Central memory CD8-positive, alpha-beta T cell (primary cell): ENCODE measurements around the gene KLHL29.

Source experiments
- ATAC-seq: fragments of 150-1000 bp; cut with Tn5 transposase; replicated peaks from 2 replicates; pipeline ENCODE4 v1.10.0; 2022; ENCODE audit warnings: mild to moderate bottlenecking, moderate FRiP score, moderate number of reproducible peaks; ENCODE audit not compliant: poor library complexity, severe bottlenecking; ENCODE audit errors: extremely low read depth
- DNase-seq, 2 donors: peaks; one replicate each; pipeline ENCODE4 v3.0.0; 2021; ENCODE audit warnings: low spot score in 2 of 2
- H3K27ac Mint-ChIP-seq: one replicate; pipeline ENCODE4 v1.8.0; 2022; ENCODE audit warnings: low read depth, mild to moderate bottlenecking, moderate library complexity, mixed read lengths
- H3K27me3 Mint-ChIP-seq: one replicate; pipeline ENCODE4 v1.8.0; 2022; ENCODE audit warnings: mixed read lengths
- H3K36me3 Mint-ChIP-seq: one replicate; pipeline ENCODE4 v1.8.0; 2022; ENCODE audit warnings: mild to moderate bottlenecking, moderate library complexity, mixed read lengths; ENCODE audit not compliant: insufficient read depth
- H3K4me1 Mint-ChIP-seq: one replicate; pipeline ENCODE4 v1.8.0; 2022; ENCODE audit warnings: mixed read lengths
- H3K4me3 Mint-ChIP-seq: one replicate; pipeline ENCODE4 v1.8.0; 2022; ENCODE audit warnings: mild to moderate bottlenecking, moderate library complexity, mixed read lengths
- H3K9me3 Mint-ChIP-seq: one replicate; pipeline ENCODE4 v1.8.0; 2022; ENCODE audit warnings: mixed read lengths

Gene KLHL29

GRCh38 chr2:23690421-23691105 is 305.6 kb downstream of the KLHL29 start:
- peaks cover 12% of the 10 kb centered on the region for H3K4me1 Mint-ChIP-seq
- ATAC-seq: no peak
- no peaks in the 10 kb centered on the region for H3K9me3 Mint-ChIP-seq
- no peak overlapping the region for H3K27ac Mint-ChIP-seq
- H3K4me3 Mint-ChIP-seq: no peak overlapping the region
- H3K27me3 Mint-ChIP-seq: no peaks in the 10 kb centered on the region
- peaks cover 6% of the 10 kb centered on the region for H3K36me3 Mint-ChIP-seq
- DNase-seq: no peak

- no peak overlapping the region for H3K4me3 Mint-ChIP-seq
- peaks cover 12% of the 10 kb centered on the region for H3K4me1 Mint-ChIP-seq
- no peaks in the 10 kb centered on the region for H3K27me3 Mint-ChIP-seq
- peaks cover 6% of the 10 kb centered on the region for H3K36me3 Mint-ChIP-seq
- ATAC-seq (no peak), DNase-seq (no peak)
- H3K27ac Mint-ChIP-seq: no peak overlapping the region
- no peaks in the 10 kb centered on the region for H3K9me3 Mint-ChIP-seq
Observed at GRCh38 chr2:23691106-23691470, 306.1 kb downstream of the KLHL29 start.

- H3K9me3 Mint-ChIP-seq: no peaks in the 10 kb centered on the region
- DNase-seq (no peak), ATAC-seq (no peak)
- H3K27ac Mint-ChIP-seq: no peak overlapping the region
- H3K36me3 Mint-ChIP-seq: peaks cover 6% of the 10 kb centered on the region
- peaks cover 7% of the 10 kb centered on the region for H3K4me1 Mint-ChIP-seq
- no peaks in the 10 kb centered on the region for H3K27me3 Mint-ChIP-seq
- H3K4me3 Mint-ChIP-seq: no peak overlapping the region
Observed at GRCh38 chr2:23691565-23691964, 306.6 kb downstream of the KLHL29 start.

- no peaks in the 10 kb centered on the region for H3K27me3 Mint-ChIP-seq
- H3K9me3 Mint-ChIP-seq: no peaks in the 10 kb centered on the region
- DNase-seq (no peak), ATAC-seq (no peak)
- H3K27ac Mint-ChIP-seq: no peak overlapping the region
- peaks cover 5% of the 10 kb centered on the region for H3K4me1 Mint-ChIP-seq
- no peak overlapping the region for H3K4me3 Mint-ChIP-seq
- H3K36me3 Mint-ChIP-seq: peaks cover 6% of the 10 kb centered on the region
Observed at GRCh38 chr2:23692263-23692662, 307.3 kb downstream of the KLHL29 start.

- DNase-seq (no peak), ATAC-seq (no peak)
Observed at GRCh38 chr2:23692851-23693605, 308.0 kb downstream of the KLHL29 start.

GRCh38 chr2:23693606-23693951 is 308.6 kb downstream of the KLHL29 start:
- DNase-seq: no peak
- Mint-ChIP-seq H3K4me3 (no peak overlapping the region), H3K27me3 (no peaks in the 10 kb centered on the region), H3K4me1 (no peaks in the 10 kb centered on the region), H3K27ac (no peak overlapping the region), H3K9me3 (no peaks in the 10 kb centered on the region), H3K36me3 (peaks cover 6% of the 10 kb centered on the region)
- no peak for ATAC-seq

More at GRCh38 chr2:23692851-23693605, 308.0 kb downstream of the KLHL29 start:
- Mint-ChIP-seq H3K4me3 (no peak overlapping the region), H3K27ac (no peak overlapping the region), H3K9me3 (no peaks in the 10 kb centered on the region), H3K27me3 (no peaks in the 10 kb centered on the region), H3K36me3 (peaks cover 6% of the 10 kb centered on the region), H3K4me1 (no peaks in the 10 kb centered on the region)

GRCh38 chr2:23694058-23695045 is 309.4 kb downstream of the KLHL29 start:
- no peak for ATAC-seq
- no peak for DNase-seq
- H3K27me3 Mint-ChIP-seq: no peaks in the 10 kb centered on the region
- H3K4me3 Mint-ChIP-seq: no peak overlapping the region
- H3K27ac Mint-ChIP-seq: no peak overlapping the region
- no peaks in the 10 kb centered on the region for H3K9me3 Mint-ChIP-seq
- no peaks in the 10 kb centered on the region for H3K4me1 Mint-ChIP-seq
- peaks cover 6% of the 10 kb centered on the region for H3K36me3 Mint-ChIP-seq

GRCh38 chr2:23695214-23695889 is 310.4 kb downstream of the KLHL29 start:
- Mint-ChIP-seq H3K9me3 (no peaks in the 10 kb centered on the region), H3K36me3 (peaks cover 6% of the 10 kb centered on the region), H3K27ac (no peak overlapping the region), H3K4me3 (no peak overlapping the region), H3K27me3 (no peaks in the 10 kb centered on the region), H3K4me1 (peaks cover 6% of the 10 kb centered on the region)
- ATAC-seq (no peak), DNase-seq (no peak)

- no peaks in the 10 kb centered on the region for H3K9me3 Mint-ChIP-seq
Observed at GRCh38 chr2:23695890-23696751, 311.1 kb downstream of the KLHL29 start.

GRCh38 chr2:23696752-23697045 is 311.7 kb downstream of the KLHL29 start:
- no peak overlapping the region for H3K4me3 Mint-ChIP-seq
- H3K9me3 Mint-ChIP-seq: no peaks in the 10 kb centered on the region
- DNase-seq (no peak), ATAC-seq (no peak)
- H3K27me3 Mint-ChIP-seq: no peaks in the 10 kb centered on the region
- H3K36me3 Mint-ChIP-seq: peaks cover 4% of the 10 kb centered on the region
- H3K4me1 Mint-ChIP-seq: peaks cover 6% of the 10 kb centered on the region
- no peak overlapping the region for H3K27ac Mint-ChIP-seq

More at GRCh38 chr2:23695890-23696751, 311.1 kb downstream of the KLHL29 start:
- Mint-ChIP-seq H3K4me3 (no peak overlapping the region), H3K4me1 (peaks cover 6% of the 10 kb centered on the region), H3K27ac (no peak overlapping the region), H3K36me3 (peaks cover 4% of the 10 kb centered on the region), H3K27me3 (no peaks in the 10 kb centered on the region)
- ATAC-seq (no peak), DNase-seq (no peak)

GRCh38 chr2:23697256-23698075 is 312.5 kb downstream of the KLHL29 start:
- Mint-ChIP-seq H3K4me3 (no peak overlapping the region), H3K27me3 (no peaks in the 10 kb centered on the region), H3K4me1 (peaks cover 6% of the 10 kb centered on the region), H3K9me3 (no peaks in the 10 kb centered on the region), H3K36me3 (peaks cover 4% of the 10 kb centered on the region), H3K27ac (no peak overlapping the region)
- DNase-seq: no peak
- no peak for ATAC-seq
